HG03439 (cell line): ENCODE measurements around the gene ITGB8.
A peak's percentile ranks its signal among the peaks of the same experiment; 100 is the strongest.
"Not testable (repeated sequence)": the region's sequence is repeated elsewhere in the genome, so short reads cannot be mapped to it uniquely, and the experiment has no call there.

Source experiments
- ATAC-seq: cut with Tn5 transposase; IDR thresholded peaks from one replicate; pipeline ENCODE4 v1.9.1; 2021; ENCODE audit warnings: mild to moderate bottlenecking, moderate library complexity; ENCODE audit not compliant: unreplicated experiment

The ITGB8 gene

GRCh38 chr7:20330239-20330927 lies at the start of gene ITGB8:
Gene ITGB8, plus strand, starts transcription at chr7:20330900. Its CDS starts 907 bp downstream, at chr7:20331807.
- peak; percentile 68 for ATAC-seq

- ATAC-seq, result no peak
These were observed 47.7 kb upstream of the ITGB8 start for GRCh38 chr7:20282959-20283358.

GRCh38 chr7:20283385-20283784 lies 47.3 kb upstream of the ITGB8 start:
- no peak for ATAC-seq

GRCh38 chr7:20284003-20284770 lies 46.5 kb upstream of the ITGB8 start:
- peak; percentile 59 for ATAC-seq

GRCh38 chr7:20284771-20285143 lies 45.9 kb upstream of the ITGB8 start:
- ATAC-seq, result peak; percentile 35

GRCh38 chr7:20287317-20287716 lies 43.4 kb upstream of the ITGB8 start:
- ATAC-seq, result no peak

- no peak for ATAC-seq
These were observed 42.7 kb upstream of the ITGB8 start for GRCh38 chr7:20288036-20288435.

- ATAC-seq, result no peak
These were observed 40.1 kb upstream of the ITGB8 start for GRCh38 chr7:20290505-20291111.

GRCh38 chr7:20293336-20293735 lies 37.4 kb upstream of the ITGB8 start:
- no peak for ATAC-seq

GRCh38 chr7:20296444-20296843 lies 34.3 kb upstream of the ITGB8 start:
- no peak for ATAC-seq

GRCh38 chr7:20296901-20297300 lies 33.8 kb upstream of the ITGB8 start:
- ATAC-seq, result no peak

- no peak for ATAC-seq
These were observed 32.2 kb upstream of the ITGB8 start for GRCh38 chr7:20298486-20298901.

GRCh38 chr7:20299145-20299544 lies 31.6 kb upstream of the ITGB8 start:
- no peak for ATAC-seq

- ATAC-seq, result peak; percentile 54
These were observed 30.9 kb upstream of the ITGB8 start for GRCh38 chr7:20299647-20300312.

- ATAC-seq, result no peak
These were observed 29.3 kb upstream of the ITGB8 start for GRCh38 chr7:20301311-20301939.

GRCh38 chr7:20302300-20302699 lies 28.4 kb upstream of the ITGB8 start:
- not testable (repeated sequence) for ATAC-seq

GRCh38 chr7:20302891-20303290 lies 27.8 kb upstream of the ITGB8 start:
- no peak for ATAC-seq

- ATAC-seq, result no peak
These were observed 26.3 kb upstream of the ITGB8 start for GRCh38 chr7:20304366-20304765.

- no peak for ATAC-seq
These were observed 25.0 kb upstream of the ITGB8 start for GRCh38 chr7:20305726-20306125.

- ATAC-seq, result no peak
These were observed 24.3 kb upstream of the ITGB8 start for GRCh38 chr7:20306180-20306946.
